ENCODE data around the gene CDK16. TPM values are rescaled to one million over a fixed set of nuclear protein-coding genes. Genes with fewer than 3 reads are reported as not detected.

Gene CDK16
- total RNA-seq, 2 experiments from 2014 or later = 68.5 to 86.1 TPM

DNA sequence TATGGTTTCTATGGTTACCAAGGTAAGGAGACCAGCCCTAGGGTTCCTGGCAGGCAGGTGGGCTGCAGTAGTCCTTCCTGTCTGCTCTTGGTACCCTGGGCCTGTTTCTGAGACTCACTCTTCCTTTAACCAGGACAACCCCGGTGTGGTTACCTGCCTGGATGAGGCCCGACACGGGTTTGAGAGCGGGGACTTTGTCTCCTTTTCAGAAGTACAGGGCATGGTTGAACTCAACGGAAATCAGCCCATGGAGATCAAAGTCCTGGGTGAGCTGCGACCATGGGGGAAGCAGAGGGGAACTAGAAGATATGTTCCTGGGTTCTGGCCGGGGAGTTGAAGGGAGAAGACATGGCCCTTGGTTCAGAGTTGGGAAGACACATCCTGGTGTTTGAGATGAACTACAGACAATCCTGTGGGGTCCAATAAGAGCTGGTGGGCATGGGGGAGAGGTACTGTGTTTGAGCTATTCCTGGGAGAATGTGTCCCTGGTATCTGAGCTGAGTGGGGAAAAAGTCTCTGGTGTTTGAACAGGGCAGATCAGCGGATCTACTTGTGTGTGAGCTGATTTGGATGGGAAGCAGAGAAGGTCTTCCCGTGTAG is 17.0 kb upstream of the CDK16 start:
- CTCF ChIA-PET (ENCODE audit: unreplicated experiment) = no interaction called here
- no peak for DNase-seq (ENCODE audit: low spot score)
- intact Hi-C loops (cut with micrococcal nuclease; ENCODE audit: unreplicated experiment) = no loop called here

DNA sequence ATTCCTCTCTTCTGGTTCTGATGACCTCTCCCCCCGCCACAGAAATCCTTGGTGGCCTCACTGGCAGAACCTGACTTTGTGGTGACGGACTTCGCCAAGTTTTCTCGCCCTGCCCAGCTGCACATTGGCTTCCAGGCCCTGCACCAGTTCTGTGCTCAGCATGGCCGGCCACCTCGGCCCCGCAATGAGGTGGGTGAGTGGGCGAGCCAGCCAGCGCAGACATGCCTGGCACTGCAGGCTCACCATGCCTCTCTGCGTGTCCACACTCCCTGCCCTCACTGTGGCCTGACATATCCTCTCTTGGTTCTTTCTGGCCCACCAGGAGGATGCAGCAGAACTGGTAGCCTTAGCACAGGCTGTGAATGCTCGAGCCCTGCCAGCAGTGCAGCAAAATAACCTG is 16.2 kb upstream of the CDK16 start:
- ChIA-PET POLR2A (interaction anchor here (0.9 kb wide), 1 partner anchor 16 kb away, joined by 3 read pairs; no protein-coding TSS in a partner anchor), CTCF (ENCODE audit: unreplicated experiment) (no interaction called here)
- H3K9me2 ChIP-seq (ENCODE audit: insufficient read depth, low read length) = no peaks in the 10 kb centered on the region
- intact Hi-C loops (cut with micrococcal nuclease; ENCODE audit: unreplicated experiment) = no loop called here
- H4K20me1 ChIP-seq (ENCODE audit: insufficient read depth, low read length) = no peaks in the 10 kb centered on the region
- H3K79me2 ChIP-seq (ENCODE audit: insufficient read depth, low read depth, low read length) = peaks cover 9% of the 10 kb centered on the region; the same call in 1 of the 2 replicates
- BruUV-seq (replicated peaks) = no TSS peak
- no peak overlapping the region for H3K4me2 ChIP-seq (ENCODE audit: low read length)
- H3K9me3 ChIP-seq (ENCODE audit: low read length) = no peaks in the 10 kb centered on the region
- H3K4me3 ChIP-seq (ENCODE audit: low read depth, low read length, poor library complexity, severe bottlenecking) = no peak overlapping the region
- no peaks in the 10 kb centered on the region for H3K4me1 ChIP-seq (ENCODE audit: insufficient read depth, low read length, poor library complexity, severe bottlenecking)
- H3K36me3 ChIP-seq (ENCODE audit: insufficient read depth, low read length) = peaks cover 96% of the 10 kb centered on the region
- no peak for TF ChIP-seq EZH2phosphoT487 (IDR thresholded peaks at IDR 0.05; ENCODE audit: borderline replicate concordance, low read depth, low read length)
- TF ChIP-seq, protein P1, sequence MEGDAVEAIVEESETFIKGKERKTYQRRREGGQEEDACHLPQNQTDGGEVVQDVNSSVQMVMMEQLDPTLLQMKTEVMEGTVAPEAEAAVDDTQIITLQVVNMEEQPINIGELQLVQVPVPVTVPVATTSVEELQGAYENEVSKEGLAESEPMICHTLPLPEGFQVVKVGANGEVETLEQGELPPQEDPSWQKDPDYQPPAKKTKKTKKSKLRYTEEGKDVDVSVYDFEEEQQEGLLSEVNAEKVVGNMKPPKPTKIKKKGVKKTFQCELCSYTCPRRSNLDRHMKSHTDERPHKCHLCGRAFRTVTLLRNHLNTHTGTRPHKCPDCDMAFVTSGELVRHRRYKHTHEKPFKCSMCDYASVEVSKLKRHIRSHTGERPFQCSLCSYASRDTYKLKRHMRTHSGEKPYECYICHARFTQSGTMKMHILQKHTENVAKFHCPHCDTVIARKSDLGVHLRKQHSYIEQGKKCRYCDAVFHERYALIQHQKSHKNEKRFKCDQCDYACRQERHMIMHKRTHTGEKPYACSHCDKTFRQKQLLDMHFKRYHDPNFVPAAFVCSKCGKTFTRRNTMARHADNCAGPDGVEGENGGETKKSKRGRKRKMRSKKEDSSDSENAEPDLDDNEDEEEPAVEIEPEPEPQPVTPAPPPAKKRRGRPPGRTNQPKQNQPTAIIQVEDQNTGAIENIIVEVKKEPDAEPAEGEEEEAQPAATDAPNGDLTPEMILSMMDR (conservative IDR thresholded peaks at IDR 0.05; ENCODE audit: low read length) = no peak
- H3K27ac ChIP-seq (ENCODE audit: low read depth, low read length, poor library complexity, severe bottlenecking) = no peak overlapping the region
- H2AFZ ChIP-seq (ENCODE audit: low read length) = no peak overlapping the region
- no peak for DNase-seq (ENCODE audit: low spot score)

More for the DNA sequence above, 17.0 kb upstream of the CDK16 start:
- Histone ChIP-seq H3K36me3 (ENCODE audit: insufficient read depth, low read length) (peaks cover 96% of the 10 kb centered on the region), H3K9me2 (ENCODE audit: insufficient read depth, low read length) (no peaks in the 10 kb centered on the region), H3K4me2 (ENCODE audit: low read length) (no peak overlapping the region), H4K20me1 (ENCODE audit: insufficient read depth, low read length) (no peaks in the 10 kb centered on the region), H3K27ac (ENCODE audit: low read depth, low read length, poor library complexity, severe bottlenecking) (no peak overlapping the region), H2AFZ (ENCODE audit: low read length) (no peak overlapping the region), H3K4me1 (ENCODE audit: insufficient read depth, low read length, poor library complexity, severe bottlenecking) (peaks cover 7% of the 10 kb centered on the region), H3K9me3 (ENCODE audit: low read length) (no peaks in the 10 kb centered on the region), H3K79me2 (ENCODE audit: insufficient read depth, low read depth, low read length) (peaks cover 17% of the 10 kb centered on the region), H3K4me3 (ENCODE audit: low read depth, low read length, poor library complexity, severe bottlenecking) (no peak overlapping the region)
- no TSS peak for BruUV-seq (replicated peaks)
- POLR2A ChIA-PET = interaction anchor here (0.5 to 0.9 kb wide), 2 partner anchors 16 to 103 kb away, joined by 3 to 4 read pairs; no protein-coding TSS in a partner anchor
- TF ChIP-seq EZH2phosphoT487 (IDR thresholded peaks at IDR 0.05; ENCODE audit: borderline replicate concordance, low read depth, low read length) = no peak

DNA sequence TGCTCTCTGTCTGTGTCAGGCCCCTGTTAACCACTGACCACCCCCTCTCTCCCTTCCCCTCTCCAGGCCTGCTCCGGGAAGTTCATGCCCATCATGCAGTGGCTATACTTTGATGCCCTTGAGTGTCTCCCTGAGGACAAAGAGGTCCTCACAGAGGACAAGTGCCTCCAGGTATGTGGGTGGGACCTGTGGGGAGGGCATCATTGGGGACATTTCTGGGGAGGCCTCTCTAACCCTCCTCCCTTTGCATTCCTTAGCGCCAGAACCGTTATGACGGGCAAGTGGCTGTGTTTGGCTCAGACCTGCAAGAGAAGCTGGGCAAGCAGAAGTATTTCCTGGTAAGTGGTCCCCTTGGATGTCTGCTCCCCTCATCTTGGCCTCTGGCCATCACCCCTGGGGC is 15.6 kb upstream of the CDK16 start:
- TSS peak; percentile 46 for BruUV-seq (replicated peaks)
- no peak for DNase-seq (ENCODE audit: low spot score)
- no peaks in the 10 kb centered on the region for H3K9me3 ChIP-seq (ENCODE audit: low read length)
- no peak overlapping the region for H3K4me3 ChIP-seq (ENCODE audit: low read depth, low read length, poor library complexity, severe bottlenecking)
- POLR2A ChIA-PET = no interaction called here
- CTCF ChIA-PET (ENCODE audit: unreplicated experiment) = no interaction called here
- H3K27ac ChIP-seq (ENCODE audit: low read depth, low read length, poor library complexity, severe bottlenecking) = no peak overlapping the region
- TF ChIP-seq, protein P1 (conservative IDR thresholded peaks at IDR 0.05; ENCODE audit: low read length) = no peak
- TF ChIP-seq EZH2phosphoT487 (IDR thresholded peaks at IDR 0.05; ENCODE audit: borderline replicate concordance, low read depth, low read length) = no peak
- intact Hi-C loops (cut with micrococcal nuclease; ENCODE audit: unreplicated experiment) = no loop called here
- H2AFZ ChIP-seq (ENCODE audit: low read length) = no peak overlapping the region
- H4K20me1 ChIP-seq (ENCODE audit: insufficient read depth, low read length) = no peaks in the 10 kb centered on the region
- H3K4me2 ChIP-seq (ENCODE audit: low read length) = no peak overlapping the region
- no peaks in the 10 kb centered on the region for H3K4me1 ChIP-seq (ENCODE audit: insufficient read depth, low read length, poor library complexity, severe bottlenecking)
- H3K9me2 ChIP-seq (ENCODE audit: insufficient read depth, low read length) = no peaks in the 10 kb centered on the region
- H3K79me2 ChIP-seq (ENCODE audit: insufficient read depth, low read depth, low read length) = peaks cover 3% of the 10 kb centered on the region; the same call in 1 of the 2 replicates
- H3K36me3 ChIP-seq (ENCODE audit: insufficient read depth, low read length) = peaks cover 96% of the 10 kb centered on the region
